MM.1S (cell line): ENCODE measurements around the gene RAB29.

Experiments
- DNase-seq: peaks from one replicate; pipeline ENCODE4 v3.0.0-alpha.2; 2015
- H2AFZ ChIP-seq: fragments of 300-600 bp; sonication (generic); 2 replicates; pipeline ENCODE4 v1.6.0; 2016; ENCODE audit warnings: antibody characterized with exemption, low read length
- H3F3A ChIP-seq: fragments of 300-600 bp; sonication (generic); 2 replicates; pipeline ENCODE4 v1.6.1; 2016; ENCODE audit warnings: mild to moderate bottlenecking, antibody characterized with exemption, low read length, moderate library complexity, mixed read lengths; ENCODE audit not compliant: insufficient read depth
- H3K27ac ChIP-seq: fragments of 300-600 bp; sonication (generic); 2 replicates; pipeline ENCODE4 v1.5.1; 2016; ENCODE audit warnings: mild to moderate bottlenecking, low read length
- H3K27me3 ChIP-seq: fragments of 300-600 bp; sonication (generic); replicated peaks from 2 replicates; pipeline ENCODE4 v1.6.0; 2016; ENCODE audit warnings: low read length; ENCODE audit not compliant: insufficient read depth
- H3K36me3 ChIP-seq: fragments of 300-600 bp; sonication (generic); replicated peaks from 2 replicates; pipeline ENCODE4 v1.6.1; 2016; ENCODE audit warnings: mild to moderate bottlenecking, low read length, mixed read lengths; ENCODE audit not compliant: insufficient read depth
- H3K4me1 ChIP-seq: fragments of 300-600 bp; sonication (generic); 2 replicates; pipeline ENCODE4 v1.6.1; 2016; ENCODE audit warnings: low read length, mixed read lengths
- H3K4me2 ChIP-seq: fragments of 300-600 bp; sonication (generic); 2 replicates; pipeline ENCODE4 v1.6.0; 2016; ENCODE audit warnings: low read depth, low read length
- H3K4me3 ChIP-seq: fragments of 300-600 bp; sonication (generic); 2 replicates; pipeline ENCODE4 v1.5.1; 2016; ENCODE audit warnings: low read length, mixed read lengths
- H3K79me2 ChIP-seq: fragments of 300-600 bp; sonication (generic); 2 replicates; pipeline ENCODE4 v1.6.1; 2016; ENCODE audit warnings: mixed run types, low read length, mixed read lengths
- H3K9ac ChIP-seq: fragments of 300-600 bp; sonication (generic); 2 replicates; pipeline ENCODE4 v1.6.1; 2016; ENCODE audit warnings: low read length, mixed read lengths
- H3K9me2 ChIP-seq: fragments of 300-600 bp; sonication (generic); replicated peaks from 2 replicates; pipeline ENCODE4 v1.6.1; 2016; ENCODE audit warnings: mild to moderate bottlenecking, low read length, mixed read lengths; ENCODE audit not compliant: insufficient read depth
- H3K9me3 ChIP-seq: fragments of 300-600 bp; sonication (generic); replicated peaks from 2 replicates; pipeline ENCODE4 v1.6.1; 2016; ENCODE audit warnings: mild to moderate bottlenecking, low read length, mixed read lengths; ENCODE audit not compliant: insufficient read depth
- H4K20me1 ChIP-seq: fragments of 300-600 bp; sonication (generic); 2 replicates; pipeline ENCODE4 v1.6.1; 2016; ENCODE audit warnings: mild to moderate bottlenecking, low read length, moderate library complexity, mixed read lengths; ENCODE audit not compliant: insufficient read depth
- EZH2 ChIP-seq: fragments of 300-600 bp; sonication (generic); optimal IDR thresholded peaks from 2 replicates; pipeline ENCODE3; 2017; ENCODE audit warnings: low read depth, mild to moderate bottlenecking, antibody characterized with exemption, low read length, mixed read lengths
- EZH2phosphoT487 ChIP-seq: fragments of 300-600 bp; sonication (generic); IDR thresholded peaks from 2 replicates; pipeline ENCODE4 v1.6.1; 2018; ENCODE audit warnings: antibody characterized with exemption, low read length
- TF ChIP-seq, protein P1 (sequence below): fragments of 300-600 bp; sonication (generic); IDR thresholded peaks from 2 replicates; pipeline ENCODE4 v1.5.1; 2016; ENCODE audit warnings: antibody characterized with exemption, low read length, mixed read lengths

RAB29 gene

GRCh38 chr1:205817988-205818387 is 42.7 kb upstream of the RAB29 start:
- Histone ChIP-seq H3K9me2 (no peaks in the 10 kb centered on the region), H3K36me3 (no peaks in the 10 kb centered on the region), H3K4me3 (no peak overlapping the region), H2AFZ (no peak overlapping the region), H3K9me3 (no peaks in the 10 kb centered on the region), H3K4me1 (0 out of 2 replicates have a peak, but pooled peaks cover 6% of the 10 kb centered on the region), H4K20me1 (no peaks in the 10 kb centered on the region), H3K9ac (no peak overlapping the region), H3K4me2 (no peak overlapping the region), H3K27me3 (no peaks in the 10 kb centered on the region; the same call in 1 of the 2 replicates), H3K79me2 (no peaks in the 10 kb centered on the region), H3F3A (no peaks in the 10 kb centered on the region), H3K27ac (no peak overlapping the region)
- no peak for DNase-seq
- TF ChIP-seq EZH2phosphoT487 (no peak), EZH2 (no peak)
- TF ChIP-seq, protein P1, sequence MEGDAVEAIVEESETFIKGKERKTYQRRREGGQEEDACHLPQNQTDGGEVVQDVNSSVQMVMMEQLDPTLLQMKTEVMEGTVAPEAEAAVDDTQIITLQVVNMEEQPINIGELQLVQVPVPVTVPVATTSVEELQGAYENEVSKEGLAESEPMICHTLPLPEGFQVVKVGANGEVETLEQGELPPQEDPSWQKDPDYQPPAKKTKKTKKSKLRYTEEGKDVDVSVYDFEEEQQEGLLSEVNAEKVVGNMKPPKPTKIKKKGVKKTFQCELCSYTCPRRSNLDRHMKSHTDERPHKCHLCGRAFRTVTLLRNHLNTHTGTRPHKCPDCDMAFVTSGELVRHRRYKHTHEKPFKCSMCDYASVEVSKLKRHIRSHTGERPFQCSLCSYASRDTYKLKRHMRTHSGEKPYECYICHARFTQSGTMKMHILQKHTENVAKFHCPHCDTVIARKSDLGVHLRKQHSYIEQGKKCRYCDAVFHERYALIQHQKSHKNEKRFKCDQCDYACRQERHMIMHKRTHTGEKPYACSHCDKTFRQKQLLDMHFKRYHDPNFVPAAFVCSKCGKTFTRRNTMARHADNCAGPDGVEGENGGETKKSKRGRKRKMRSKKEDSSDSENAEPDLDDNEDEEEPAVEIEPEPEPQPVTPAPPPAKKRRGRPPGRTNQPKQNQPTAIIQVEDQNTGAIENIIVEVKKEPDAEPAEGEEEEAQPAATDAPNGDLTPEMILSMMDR: no peak

- peaks cover 1% of the 10 kb centered on the region; the same call in 1 of the 2 replicates for H3F3A ChIP-seq
- 0 out of 2 replicates have a peak, but pooled peaks cover 6% of the 10 kb centered on the region for H3K4me1 ChIP-seq
- H3K27me3 ChIP-seq: no peaks in the 10 kb centered on the region; the same call in 1 of the 2 replicates
- no peaks in the 10 kb centered on the region for H3K9me3 ChIP-seq
- no peak overlapping the region for H3K4me3 ChIP-seq
- H2AFZ ChIP-seq: no peak overlapping the region
- TF ChIP-seq EZH2 (no peak), EZH2phosphoT487 (no peak)
- TF ChIP-seq, protein P1: no peak
- no peak for DNase-seq
- no peaks in the 10 kb centered on the region for H3K9me2 ChIP-seq
- no peaks in the 10 kb centered on the region for H3K79me2 ChIP-seq
- H3K9ac ChIP-seq: no peak overlapping the region
- H3K27ac ChIP-seq: no peak overlapping the region
- H3K36me3 ChIP-seq: no peaks in the 10 kb centered on the region
- no peaks in the 10 kb centered on the region for H4K20me1 ChIP-seq
- H3K4me2 ChIP-seq: no peak overlapping the region
Observed at GRCh38 chr1:205817364-205817763, 42.1 kb upstream of the RAB29 start.

DNA sequence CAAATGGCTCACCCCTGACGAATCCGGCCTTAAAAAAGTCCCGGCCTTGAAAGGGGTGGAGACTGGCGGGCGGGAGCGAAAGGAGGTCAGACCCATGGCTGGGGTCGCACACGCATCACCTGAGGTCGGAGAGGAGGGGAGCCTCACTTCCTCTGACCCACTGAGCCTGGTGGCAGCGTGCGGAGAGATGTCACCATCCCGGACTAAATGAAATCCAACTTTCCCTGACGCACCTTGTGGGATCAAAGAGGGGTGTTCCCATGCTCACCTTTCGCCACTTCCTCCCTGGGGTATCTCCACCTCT is 38.4 kb upstream of the RAB29 start:
- H3K27me3 ChIP-seq: no peaks in the 10 kb centered on the region; the same call in 1 of the 2 replicates
- H3K79me2 ChIP-seq: no peaks in the 10 kb centered on the region
- TF ChIP-seq EZH2phosphoT487 (no peak), EZH2 (no peak)
- TF ChIP-seq, protein P1: no peak
- H3K36me3 ChIP-seq: no peaks in the 10 kb centered on the region
- peaks cover 8% of the 10 kb centered on the region; the same call in 1 of the 2 replicates for H3K4me1 ChIP-seq
- peak overlapping the region; percentile 71; the same call in 1 of the 2 replicates for H3K9ac ChIP-seq
- no peaks in the 10 kb centered on the region for H3K9me3 ChIP-seq
- H3K4me3 ChIP-seq: peak overlapping the region; percentile 92
- no peaks in the 10 kb centered on the region for H4K20me1 ChIP-seq
- peak overlapping the region; percentile 98 for H3K4me2 ChIP-seq
- DNase-seq: peak; percentile 38
- peaks cover 7% of the 10 kb centered on the region for H3F3A ChIP-seq
- H3K9me2 ChIP-seq: no peaks in the 10 kb centered on the region
- H3K27ac ChIP-seq: no peak overlapping the region
- peak overlapping the region; percentile 98 for H2AFZ ChIP-seq
